Left lung (tissue), 10 donors: ENCODE results near the gene OLIG2. TPM values are rescaled to one million over a fixed set of nuclear protein-coding genes. Genes with fewer than 3 reads are reported as not detected.

Experiments
- ATAC-seq: fragments of 200-7000 bp; cut with Tn5 transposase; one replicate; pipeline ENCODE4 v1.9.1; 2020; ENCODE audit warnings: moderate library complexity
- DNase-seq, 4 donors: peaks; one replicate each; pipeline ENCODE4 v3.0.0-alpha.2; 2013 to 2020
- H3K27ac ChIP-seq, 2 donors: fragments of 200-600 bp; sonication (generic) in 1 of 2; one replicate each; pipeline versions ENCODE4 v1.5.0 to v1.8.0; 2020 to 2021
- H3K27me3 ChIP-seq, 2 donors: fragments of 200-600 bp; sonication (generic) in 1 of 2; one replicate each; pipeline versions ENCODE4 v1.5.0 to v1.8.0; 2020 to 2021
- H3K36me3 ChIP-seq, 2 donors: fragments of 200-600 bp; sonication (generic) in 1 of 2; one replicate each; pipeline versions ENCODE4 v1.5.0 to v1.8.0; 2020 to 2021
- H3K4me1 ChIP-seq, 2 donors: fragments of 200-600 bp; one replicate each; pipeline ENCODE4 v1.8.0; 2021
- H3K4me3 ChIP-seq, 2 donors: fragments of 200-600 bp; sonication (generic) in 1 of 2; one replicate each; pipeline versions ENCODE4 v1.5.0 to v1.8.0; 2020 to 2021; ENCODE audit warnings: mild to moderate bottlenecking in 1 of 2
- H3K9me3 ChIP-seq, 2 donors: fragments of 200-600 bp; sonication (generic) in 1 of 2; one replicate each; pipeline versions ENCODE4 v1.5.0 to v1.8.0; 2020 to 2021
- CTCF ChIP-seq, 2 donors: fragments of 200-600 bp; sonication (generic) in 1 of 2; IDR thresholded peaks; one replicate each; pipeline versions ENCODE4 v1.5.0 to v1.8.0; 2021; ENCODE audit warnings: antibody characterized with exemption in 2 of 2
- intact Hi-C, 2 donors: fragments of 100-400 bp; cut with DNase I; formaldehyde crosslinking; loops; one replicate each; pipeline versions ENCODE4 v1.11.2 to v1.14.2; 2022
- polyA plus RNA-seq, 6 donors: library from polyadenylated mRNA; unstranded; fragments of 120-200 nt; gene quantifications; one replicate each; pipeline ENCODE4 v1.2.1, GENCODE V29; 2013; ENCODE audit not compliant: insufficient read length in 6 of 6
- total RNA-seq, 2 donors: library from RNA; stranded (reverse); fragmentation: NEBNext Ultra II Directional; extraction: Animal tissue kit (Norgen Biotek cat#: 25700); gene quantifications; one replicate each; pipeline ENCODE4 v1.2.1, GENCODE V29; 2021
- donor health status: DM: no; HTN: yes; CAD: no.
- donor health status: DM: no; HTN: no; CAD: no.

The OLIG2 gene
- total and polyA plus RNA-seq, 8 donors = 0.23 to 0.47 TPM; not detected in 6

- no peaks in the 10 kb centered on the region for H3K36me3 ChIP-seq
- peaks cover 98 to 100% of the 10 kb centered on the region in 2 donors for H3K27me3 ChIP-seq
- H3K4me3 ChIP-seq = no peak overlapping the region
- TF ChIP-seq CTCF (IDR thresholded peaks at IDR 0.05) = no peak
- no peak overlapping the region for H3K27ac ChIP-seq
- intact Hi-C loops = no loop called here
- H3K9me3 ChIP-seq = no peaks in the 10 kb centered on the region
- DNase-seq (peak in 1 of 4 donors; percentile 86), ATAC-seq (no peak)
- peaks cover 0 to 70% of the 10 kb centered on the region in 2 donors for H3K4me1 ChIP-seq
These were observed 3.1 kb downstream of the OLIG2 start for GRCh38 chr21:33028773-33029384.

GRCh38 chr21:33029385-33029921 is 3.7 kb downstream of the OLIG2 start:
- Histone ChIP-seq H3K27me3 (peaks cover 98 to 100% of the 10 kb centered on the region in 2 donors), H3K4me3 (no peak overlapping the region), H3K27ac (no peak overlapping the region), H3K36me3 (no peaks in the 10 kb centered on the region), H3K4me1 (peaks cover 0 to 64% of the 10 kb centered on the region in 2 donors), H3K9me3 (no peaks in the 10 kb centered on the region)
- ATAC-seq (no peak), DNase-seq (no peak)
- no peak for TF ChIP-seq CTCF (IDR thresholded peaks at IDR 0.05)
- intact Hi-C loops = no loop called here

GRCh38 chr21:33029975-33030461 is 4.3 kb downstream of the OLIG2 start:
- no peaks in the 10 kb centered on the region for H3K36me3 ChIP-seq
- H3K4me3 ChIP-seq = no peak overlapping the region
- no peak for TF ChIP-seq CTCF (IDR thresholded peaks at IDR 0.05)
- peaks cover 95 to 100% of the 10 kb centered on the region in 2 donors for H3K27me3 ChIP-seq
- intact Hi-C loops = no loop called here
- DNase-seq (no peak), ATAC-seq (no peak)
- H3K4me1 ChIP-seq = peaks cover 0 to 58% of the 10 kb centered on the region in 2 donors
- no peak overlapping the region for H3K27ac ChIP-seq
- H3K9me3 ChIP-seq = no peaks in the 10 kb centered on the region

GRCh38 chr21:33030633-33031032 is 4.9 kb downstream of the OLIG2 start:
- DNase-seq = no peak
- H3K4me1 ChIP-seq = peaks cover 0 to 54% of the 10 kb centered on the region in 2 donors
- H3K27me3 ChIP-seq = peaks cover 89 to 100% of the 10 kb centered on the region in 2 donors
- no peaks in the 10 kb centered on the region for H3K9me3 ChIP-seq
- no peak for ATAC-seq
- no peaks in the 10 kb centered on the region for H3K36me3 ChIP-seq
- no peak overlapping the region for H3K27ac ChIP-seq
- TF ChIP-seq CTCF (IDR thresholded peaks at IDR 0.05) = no peak
- intact Hi-C loops = no loop called here
- H3K4me3 ChIP-seq = no peak overlapping the region

GRCh38 chr21:33031152-33031911 is 5.6 kb downstream of the OLIG2 start:
- no peak for TF ChIP-seq CTCF (IDR thresholded peaks at IDR 0.05)
- Histone ChIP-seq H3K36me3 (no peaks in the 10 kb centered on the region), H3K27me3 (peaks cover 82 to 99% of the 10 kb centered on the region in 2 donors), H3K27ac (no peak overlapping the region), H3K4me3 (no peak overlapping the region), H3K4me1 (peaks cover 0 to 54% of the 10 kb centered on the region in 2 donors), H3K9me3 (no peaks in the 10 kb centered on the region)
- DNase-seq (no peak), ATAC-seq (no peak)
- intact Hi-C loops = no loop called here
